Breast epithelium (tissue), 3 donors: Measurements from ENCODE around the gene OTOS.

Experiments used
- CTCF ChIP-seq, 3 donors: fragments of 450-650 bp; IDR thresholded peaks; one replicate each; pipeline ENCODE4 v1.5.1; 2016 to 2017; ENCODE audit warnings: antibody characterized with exemption in 3 of 3, mild to moderate bottlenecking in 3 of 3, moderate library complexity in 3 of 3
- POLR2A ChIP-seq: fragments of 450-650 bp; IDR thresholded peaks from one replicate; pipeline ENCODE4 v1.6.1; 2016; ENCODE audit warnings: antibody characterized with exemption, mild to moderate bottlenecking, moderate library complexity
- POLR2AphosphoS5 ChIP-seq, 3 donors: sonication (generic); formaldehyde crosslinking; IDR thresholded peaks; one replicate each; pipeline ENCODE4 v1.6.1; 2017; ENCODE audit warnings: antibody characterized with exemption in 3 of 3

GRCh38 chr2:240131296-240131695 is 9.2 kb downstream of the OTOS start:
- TF ChIP-seq POLR2AphosphoS5 (IDR thresholded peaks at IDR 0.05), result no peak
- TF ChIP-seq POLR2A, result no peak
- TF ChIP-seq CTCF (IDR thresholded peaks at IDR 0.05), result no peak
